Astrocyte of the hippocampus (primary cell): Measurements from ENCODE around the gene ETV7.
"Not testable (repeated sequence)": the region's sequence is repeated elsewhere in the genome, so short reads cannot be mapped to it uniquely, and the experiment has no call there.

Experiments used
- DNase-seq: peaks from one replicate; pipeline ENCODE4 v3.0.0; 2011; ENCODE audit warnings: low read depth, low spot score

The ETV7 gene

GRCh38 chr6:36364669-36365479 is 22.6 kb downstream of the ETV7 start:
- DNase-seq: peak; percentile 67

- not testable (repeated sequence) for DNase-seq
Measured at GRCh38 chr6:36364061-36364635, 23.3 kb downstream of the ETV7 start.

GRCh38 chr6:36363371-36363752 is 24.1 kb downstream of the ETV7 start:
- DNase-seq: not testable (repeated sequence)

- no peak for DNase-seq
Measured at GRCh38 chr6:36362551-36363370, 24.7 kb downstream of the ETV7 start.

GRCh38 chr6:36361071-36361470 is 26.4 kb downstream of the ETV7 start:
- no peak for DNase-seq

GRCh38 chr6:36360241-36361054 is 27.0 kb downstream of the ETV7 start:
- DNase-seq: peak; percentile 91

GRCh38 chr6:36358226-36358915 is 29.1 kb downstream of the ETV7 start:
- DNase-seq: peak; percentile 92

- no peak for DNase-seq
Measured at GRCh38 chr6:36357872-36358225, 29.6 kb downstream of the ETV7 start.

GRCh38 chr6:36355819-36356218 is 31.6 kb downstream of the ETV7 start:
- peak; percentile 39 for DNase-seq

- no peak for DNase-seq
Measured at GRCh38 chr6:36353411-36353915, 34.0 kb downstream of the ETV7 start.

- DNase-seq: no peak
Measured at GRCh38 chr6:36352477-36353157, 34.9 kb downstream of the ETV7 start.

GRCh38 chr6:36350681-36351571 is 36.5 kb downstream of the ETV7 start:
- peak; percentile 94 for DNase-seq

- DNase-seq: peak; percentile 33
Measured at GRCh38 chr6:36350082-36350481, 37.4 kb downstream of the ETV7 start.

- no peak for DNase-seq
Measured at GRCh38 chr6:36349240-36349639, 38.2 kb downstream of the ETV7 start.

GRCh38 chr6:36347621-36348020 is 39.8 kb downstream of the ETV7 start:
- peak; percentile 41 for DNase-seq

- DNase-seq: no peak
Measured at GRCh38 chr6:36346486-36347273, 40.8 kb downstream of the ETV7 start.

- no peak for DNase-seq
Measured at GRCh38 chr6:36345681-36346466, 41.6 kb downstream of the ETV7 start.
